GM19025 (cell line): Measurements from ENCODE around the gene CCNE1.
"Not testable (repeated sequence)": the region's sequence is repeated elsewhere in the genome, so short reads cannot be mapped to it uniquely, and the experiment has no call there.

Experiments
- ATAC-seq: cut with Tn5 transposase; IDR thresholded peaks from one replicate; pipeline ENCODE4 v1.9.1; 2021; ENCODE audit warnings: mild to moderate bottlenecking, low read depth, moderate library complexity; ENCODE audit not compliant: unreplicated experiment

Gene CCNE1

DNA sequence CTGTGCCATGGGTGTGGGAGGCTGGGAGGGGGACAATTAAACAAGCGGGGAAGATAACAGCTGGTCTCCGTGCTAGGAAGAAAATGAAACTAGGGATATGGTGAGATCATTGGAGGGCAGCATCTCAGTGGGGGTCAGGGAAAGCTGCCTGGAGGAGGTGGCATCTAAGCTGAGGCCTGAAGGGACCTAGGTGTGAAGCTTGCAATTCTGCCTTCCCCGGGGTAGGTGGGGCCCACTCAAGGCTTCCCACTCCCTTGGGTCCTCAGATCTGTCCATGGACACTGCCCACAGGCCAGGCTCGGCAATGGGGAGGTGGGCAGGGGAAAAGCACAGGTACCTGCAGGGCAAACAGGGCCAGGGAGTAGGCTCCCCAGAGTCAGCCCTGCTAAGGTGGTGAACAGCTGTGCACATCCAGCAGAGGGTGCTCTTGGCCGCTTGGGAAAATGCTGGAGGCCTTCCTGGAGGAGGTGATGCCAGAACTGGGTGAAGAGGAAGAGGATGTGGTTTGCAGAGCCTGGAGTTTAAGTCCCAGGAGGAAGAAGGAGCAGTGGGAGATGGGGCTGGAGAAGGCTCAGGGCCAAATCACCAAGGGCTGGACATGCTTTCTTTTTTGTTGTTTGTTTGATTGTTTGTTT lies 25.7 kb upstream of the CCNE1 start:
- ATAC-seq = no peak

GRCh38 chr19:29787281-29787680 lies 24.5 kb upstream of the CCNE1 start:
- ATAC-seq = no peak

DNA sequence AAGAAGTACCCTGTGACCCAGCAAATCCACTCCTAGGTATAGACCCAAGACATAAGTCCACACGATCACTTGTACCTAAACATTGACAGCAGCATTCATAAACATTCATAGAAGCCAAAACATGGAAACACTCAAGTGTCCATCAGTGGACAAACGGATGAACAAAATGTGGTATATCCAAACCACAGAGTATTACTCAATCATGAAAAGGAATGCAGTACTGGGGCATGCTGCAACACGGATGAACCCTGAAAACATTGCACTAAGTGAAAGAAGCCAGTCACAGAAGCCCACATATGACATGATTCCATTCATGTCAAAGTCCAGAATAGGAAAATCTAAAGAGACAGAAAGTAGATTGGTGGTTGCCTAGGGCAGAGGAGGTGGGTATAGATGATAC lies 22.8 kb upstream of the CCNE1 start:
- ATAC-seq = no peak

GRCh38 chr19:29793116-29793727 lies 18.6 kb upstream of the CCNE1 start:
- ATAC-seq = no peak

- ATAC-seq = not testable (repeated sequence)
Measured at GRCh38 chr19:29794490-29794889, 17.3 kb upstream of the CCNE1 start.

DNA sequence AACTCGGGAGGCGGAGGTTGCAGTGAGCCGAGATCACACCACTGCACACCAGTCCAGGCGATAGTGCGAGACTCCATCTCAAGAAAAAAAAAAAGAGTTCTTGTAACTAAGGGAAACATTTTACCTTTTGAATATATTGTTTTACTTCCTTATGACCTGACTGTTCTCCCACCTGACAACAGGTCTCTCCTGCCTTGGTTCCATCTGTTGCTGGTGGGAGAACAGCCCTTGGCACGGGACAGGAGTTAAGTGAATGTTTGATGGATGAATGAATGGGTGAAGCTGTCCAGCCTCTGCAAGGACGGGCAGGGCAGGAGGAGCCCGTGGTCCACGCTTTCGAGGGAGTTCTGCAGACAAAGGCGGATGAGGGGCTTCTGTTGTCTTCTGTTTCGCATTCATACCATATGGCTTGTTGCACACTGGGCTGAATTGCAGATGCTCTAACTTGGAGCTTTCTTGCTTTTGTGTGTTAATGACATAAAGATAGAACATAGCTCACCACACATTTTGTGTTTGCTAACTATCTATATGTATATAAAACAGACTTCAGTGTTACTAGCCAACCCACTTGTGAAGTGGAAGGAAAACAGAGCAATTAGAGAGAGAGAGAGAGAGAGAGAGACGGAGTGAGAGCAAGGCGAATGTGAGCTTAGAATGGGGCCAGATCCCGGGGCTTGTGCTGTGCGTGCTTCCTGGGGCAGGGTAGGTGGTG lies 16.2 kb upstream of the CCNE1 start:
- no peak for ATAC-seq

GRCh38 chr19:29796173-29796573 lies 15.6 kb upstream of the CCNE1 start:
- ATAC-seq = no peak

- no peak for ATAC-seq
Measured at GRCh38 chr19:29798774-29799497, 12.9 kb upstream of the CCNE1 start.

DNA sequence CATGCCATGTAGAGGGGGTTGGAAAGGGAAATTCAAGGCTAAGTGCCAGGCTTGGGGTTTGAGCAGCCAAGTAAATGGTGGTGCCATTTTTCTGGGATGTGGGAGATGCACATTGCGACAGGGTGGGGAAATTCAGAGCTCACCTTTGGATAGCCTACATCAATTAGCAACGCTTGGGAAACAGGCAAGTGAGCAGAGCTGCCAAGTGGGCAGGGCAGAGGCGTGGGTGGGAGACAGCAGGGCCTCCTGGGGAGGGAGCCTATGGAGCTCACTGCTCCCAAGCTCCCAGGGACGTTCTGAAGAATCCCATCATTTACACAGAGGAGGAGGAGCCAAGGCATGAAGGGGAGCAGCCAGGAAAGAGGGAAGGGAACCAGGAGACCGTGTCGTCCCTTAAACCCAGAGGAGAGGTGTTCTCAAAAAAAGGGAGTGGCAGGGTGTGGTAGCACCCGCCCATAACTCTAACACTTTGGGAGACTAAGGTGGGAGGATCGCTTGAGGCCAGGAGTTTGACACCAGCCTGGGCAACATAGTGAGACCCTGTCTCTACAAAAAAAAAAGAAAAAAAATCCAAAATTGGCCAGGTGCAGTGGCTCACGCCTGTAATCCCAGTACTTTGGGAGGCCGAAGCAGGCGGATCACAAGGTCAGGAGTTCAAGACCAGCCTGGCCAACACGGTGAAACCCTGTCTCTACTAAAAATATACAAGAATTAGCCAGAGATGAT lies 11.5 kb upstream of the CCNE1 start:
- ATAC-seq = no peak

GRCh38 chr19:29803951-29804350 lies 7.8 kb upstream of the CCNE1 start:
- ATAC-seq = not testable (repeated sequence)

DNA sequence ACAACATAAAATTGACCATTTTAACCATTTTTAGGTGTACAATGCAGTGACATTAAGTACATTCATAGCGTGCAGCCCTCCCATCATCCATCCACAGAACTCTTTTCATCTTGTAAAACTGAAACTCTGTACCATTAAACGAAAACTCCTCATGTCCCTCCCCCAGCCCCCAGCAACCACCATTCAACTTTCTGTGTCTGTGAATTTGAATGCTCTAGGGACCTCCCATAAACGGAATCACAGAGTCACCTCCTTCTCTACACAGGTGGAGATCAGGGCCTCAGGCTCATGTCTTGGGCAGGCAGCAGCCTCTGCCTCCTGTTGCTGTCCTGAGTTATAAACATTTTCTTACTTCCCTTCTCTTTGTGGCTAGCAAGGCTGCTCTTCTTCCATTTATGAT lies 7.3 kb upstream of the CCNE1 start:
- ATAC-seq = peak; percentile 82

DNA sequence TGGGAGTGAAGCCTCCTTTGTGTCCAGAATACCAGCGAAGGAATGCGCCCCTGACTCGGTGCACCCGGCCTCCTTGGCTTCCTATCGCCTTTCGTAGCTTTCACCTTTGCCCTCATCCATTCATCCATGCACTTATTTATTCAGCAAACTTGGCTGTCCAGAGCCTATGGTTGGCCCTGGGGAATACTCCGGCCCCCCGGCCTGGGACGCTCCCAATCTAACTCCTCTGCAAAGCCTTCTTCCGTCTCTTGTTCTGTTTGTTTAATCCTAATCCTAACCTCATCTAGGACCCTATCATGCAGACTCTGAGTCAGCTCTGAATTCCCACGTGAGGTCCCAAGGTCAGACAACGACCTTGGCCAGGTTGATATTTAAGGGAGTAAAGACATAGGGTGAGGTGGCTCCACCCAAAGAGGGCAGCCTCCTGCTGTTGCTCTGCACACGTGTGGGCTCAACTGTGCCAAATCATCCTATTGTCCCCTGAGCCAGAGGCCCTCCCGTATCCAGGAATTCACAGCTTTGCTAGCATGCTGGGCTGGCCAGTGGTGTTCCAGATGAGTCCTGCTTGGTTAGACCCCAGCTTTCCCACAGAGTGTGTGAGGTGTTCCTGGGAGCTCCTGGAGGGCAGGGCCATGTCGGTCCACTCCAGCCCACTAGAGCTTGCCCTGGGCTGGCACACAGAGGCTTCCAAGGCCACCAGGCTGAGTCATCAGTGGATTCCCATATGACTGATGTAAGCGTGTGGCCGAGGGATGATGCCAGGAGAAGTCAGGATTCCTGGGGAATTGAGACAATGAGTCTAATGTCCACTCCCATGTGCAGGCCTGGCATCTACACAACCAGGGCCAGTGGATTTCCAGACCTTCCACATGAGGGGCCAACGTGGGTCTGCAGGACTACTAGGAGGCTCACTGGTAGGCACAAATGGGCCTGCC lies 6.5 kb upstream of the CCNE1 start:
- no peak for ATAC-seq

DNA sequence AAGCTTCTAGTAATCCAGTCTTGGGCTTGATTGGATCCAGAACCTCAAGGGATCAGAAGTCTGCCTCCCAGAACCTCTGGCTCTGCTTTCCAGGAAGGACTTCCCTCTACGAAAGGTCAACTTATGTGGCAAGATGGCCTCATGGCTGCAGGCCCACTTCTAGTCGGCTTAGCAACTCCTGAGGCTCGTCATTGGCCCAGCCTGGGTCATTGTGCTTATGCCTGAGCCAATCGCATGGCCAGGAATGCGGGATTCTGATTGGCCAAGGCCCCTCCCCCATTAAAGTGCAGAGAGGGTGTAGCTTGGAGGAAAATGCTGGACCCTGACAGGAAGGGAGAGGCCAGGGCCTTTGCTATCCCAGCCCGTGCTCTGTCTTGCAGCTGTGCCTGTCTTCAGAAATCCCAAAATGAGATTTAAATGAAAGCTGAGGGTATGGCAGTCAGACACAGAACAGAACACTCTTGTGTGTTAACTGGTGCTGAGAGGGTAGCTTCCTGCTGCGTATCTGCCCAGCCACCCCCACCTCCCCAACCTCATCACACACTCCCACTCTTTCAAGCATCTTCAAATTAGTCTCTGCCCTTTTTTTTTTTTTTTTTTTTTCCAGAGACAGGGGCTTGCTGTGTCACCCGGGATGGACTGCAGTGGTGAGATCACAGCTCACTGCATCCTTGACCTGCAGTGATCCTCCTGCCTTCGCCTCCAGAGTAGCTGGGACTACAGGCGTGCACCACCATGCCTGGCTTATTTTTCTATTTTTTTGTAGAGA lies 5.5 kb upstream of the CCNE1 start:
- no peak for ATAC-seq

- ATAC-seq = no peak
Measured at GRCh38 chr19:29807178-29807577, 4.6 kb upstream of the CCNE1 start.

DNA sequence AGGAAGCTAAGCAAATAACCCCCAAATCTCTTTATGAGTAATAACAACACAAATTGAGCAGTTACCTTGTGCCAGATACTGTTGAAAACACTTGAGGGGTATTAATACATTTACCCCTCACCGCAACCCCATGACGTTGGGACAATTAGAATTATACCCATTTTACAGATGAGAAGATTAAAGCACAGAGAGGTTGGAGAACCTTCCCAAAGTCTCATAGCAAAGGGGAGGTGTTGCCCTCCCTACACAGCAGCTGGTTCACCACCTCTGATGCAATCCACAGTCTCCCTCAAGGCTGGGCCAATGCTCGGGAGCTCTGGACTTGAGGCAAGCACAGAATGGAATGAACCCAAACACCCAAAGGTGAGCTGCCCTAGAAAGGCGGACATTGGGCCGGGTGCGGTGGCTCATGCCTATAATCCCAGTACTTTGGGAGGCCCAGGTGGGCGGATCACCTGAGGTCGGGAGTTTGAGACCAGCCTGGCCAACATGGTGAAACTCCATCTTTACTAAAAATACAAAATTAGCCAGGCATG lies 3.9 kb upstream of the CCNE1 start:
- ATAC-seq = no peak

- no peak for ATAC-seq
Measured at GRCh38 chr19:29809795-29810503, 1.8 kb upstream of the CCNE1 start.

DNA sequence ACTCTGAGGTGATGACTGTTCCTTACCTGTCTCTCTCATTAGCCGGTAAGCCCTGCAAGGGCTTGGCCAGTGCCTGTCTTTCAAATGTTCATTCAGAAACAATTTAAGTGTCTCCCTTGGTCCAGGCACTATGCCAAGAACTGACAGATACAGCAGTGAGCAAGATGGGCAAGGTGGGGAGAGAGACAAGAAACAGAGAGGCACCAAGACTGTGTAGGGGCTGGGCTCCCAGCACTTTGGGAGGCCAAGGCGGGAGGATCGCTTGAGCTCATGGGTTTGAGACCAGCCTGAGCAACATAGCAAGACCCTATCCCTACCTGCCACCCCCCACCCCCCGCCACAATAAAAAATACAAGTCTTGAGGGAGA lies 1.3 kb upstream of the CCNE1 start:
- no peak for ATAC-seq
